GM18498 (cell line): ENCODE data around the gene TBC1D19.
"Not testable (repeated sequence)": the region's sequence is repeated elsewhere in the genome, so short reads cannot be mapped to it uniquely, and the experiment has no call there.

Source experiments
- ATAC-seq: cut with Tn5 transposase; IDR thresholded peaks from one replicate; pipeline ENCODE4 v1.9.1; 2021; ENCODE audit warnings: mild to moderate bottlenecking, moderate library complexity; ENCODE audit not compliant: unreplicated experiment

Gene TBC1D19

GRCh38 chr4:26596843-26597242 lies 13.0 kb downstream of the TBC1D19 start:
- ATAC-seq: no peak

- ATAC-seq: no peak
Observed at GRCh38 chr4:26601204-26601603, 17.3 kb downstream of the TBC1D19 start.

- ATAC-seq: no peak
Observed at GRCh38 chr4:26607776-26608175, 23.9 kb downstream of the TBC1D19 start.

GRCh38 chr4:26609391-26609790 lies 25.5 kb downstream of the TBC1D19 start:
- ATAC-seq: no peak

- ATAC-seq: no peak
Observed at GRCh38 chr4:26609868-26610267, 26.0 kb downstream of the TBC1D19 start.

GRCh38 chr4:26611372-26611771 lies 27.5 kb downstream of the TBC1D19 start:
- no peak for ATAC-seq

GRCh38 chr4:26611885-26612284 lies 28.0 kb downstream of the TBC1D19 start:
- no peak for ATAC-seq

GRCh38 chr4:26613237-26613636 lies 29.4 kb downstream of the TBC1D19 start:
- no peak for ATAC-seq

- ATAC-seq: no peak
Observed at GRCh38 chr4:26613735-26614134, 29.9 kb downstream of the TBC1D19 start.

GRCh38 chr4:26619784-26620183 lies 35.9 kb downstream of the TBC1D19 start:
- ATAC-seq: no peak

GRCh38 chr4:26621366-26621765 lies 37.5 kb downstream of the TBC1D19 start:
- no peak for ATAC-seq

- ATAC-seq: no peak
Observed at GRCh38 chr4:26622913-26623312, 39.0 kb downstream of the TBC1D19 start.

- not testable (repeated sequence) for ATAC-seq
Observed at GRCh38 chr4:26626658-26627057, 42.8 kb downstream of the TBC1D19 start.

GRCh38 chr4:26632916-26633315 lies 49.0 kb downstream of the TBC1D19 start:
- ATAC-seq: no peak

- ATAC-seq: no peak
Observed at GRCh38 chr4:26634237-26634636, 50.4 kb downstream of the TBC1D19 start.

GRCh38 chr4:26636458-26636857 lies 52.6 kb downstream of the TBC1D19 start:
- ATAC-seq: no peak

- ATAC-seq: not testable (repeated sequence)
Observed at GRCh38 chr4:26640639-26641038, 56.8 kb downstream of the TBC1D19 start.

GRCh38 chr4:26647523-26648224 lies 63.8 kb downstream of the TBC1D19 start:
- ATAC-seq: no peak

- ATAC-seq: no peak
Observed at GRCh38 chr4:26648260-26648659, 64.4 kb downstream of the TBC1D19 start.

- no peak for ATAC-seq
Observed at GRCh38 chr4:26660261-26660660, 76.4 kb downstream of the TBC1D19 start.

GRCh38 chr4:26663888-26664287 lies 80.0 kb downstream of the TBC1D19 start:
- ATAC-seq: no peak

GRCh38 chr4:26670903-26671537 lies 87.1 kb downstream of the TBC1D19 start:
- ATAC-seq: no peak
